Left ventricle myocardium superior (tissue), 1 donor: ENCODE measurements around the gene RHPN2. TPM values are rescaled to one million over a fixed set of nuclear protein-coding genes. Genes with fewer than 3 reads are reported as not detected.
"Not testable (repeated sequence)": the region's sequence is repeated elsewhere in the genome, so short reads cannot be mapped to it uniquely, and the experiment has no call there.

ENCODE experiments used
- ATAC-seq: fragments of 200-7000 bp; cut with Tn5 transposase; one replicate; pipeline ENCODE4 v1.9.1; 2020; ENCODE audit warnings: mild to moderate bottlenecking, moderate library complexity
- DNase-seq: peaks from one replicate; pipeline ENCODE4 v3.0.0-alpha.2; 2020
- intact Hi-C: fragments of 100-400 bp; cut with micrococcal nuclease; formaldehyde crosslinking; loops from one replicate; pipeline ENCODE4 v1.11.0; 2022
- total RNA-seq: library from RNA; stranded (reverse); fragmentation: NEBNext Ultra II Directional; extraction: Animal tissue kit (Norgen Biotek cat#: 25700); gene quantifications from one replicate; pipeline ENCODE4 v1.2.1, GENCODE V29; 2021
- donor health status: DM: no; HTN: yes; CAD: no; lungs with severe emphysema.

The RHPN2 gene
- total RNA-seq, 1 donor from 2014 or later = 2.4 TPM

DNA sequence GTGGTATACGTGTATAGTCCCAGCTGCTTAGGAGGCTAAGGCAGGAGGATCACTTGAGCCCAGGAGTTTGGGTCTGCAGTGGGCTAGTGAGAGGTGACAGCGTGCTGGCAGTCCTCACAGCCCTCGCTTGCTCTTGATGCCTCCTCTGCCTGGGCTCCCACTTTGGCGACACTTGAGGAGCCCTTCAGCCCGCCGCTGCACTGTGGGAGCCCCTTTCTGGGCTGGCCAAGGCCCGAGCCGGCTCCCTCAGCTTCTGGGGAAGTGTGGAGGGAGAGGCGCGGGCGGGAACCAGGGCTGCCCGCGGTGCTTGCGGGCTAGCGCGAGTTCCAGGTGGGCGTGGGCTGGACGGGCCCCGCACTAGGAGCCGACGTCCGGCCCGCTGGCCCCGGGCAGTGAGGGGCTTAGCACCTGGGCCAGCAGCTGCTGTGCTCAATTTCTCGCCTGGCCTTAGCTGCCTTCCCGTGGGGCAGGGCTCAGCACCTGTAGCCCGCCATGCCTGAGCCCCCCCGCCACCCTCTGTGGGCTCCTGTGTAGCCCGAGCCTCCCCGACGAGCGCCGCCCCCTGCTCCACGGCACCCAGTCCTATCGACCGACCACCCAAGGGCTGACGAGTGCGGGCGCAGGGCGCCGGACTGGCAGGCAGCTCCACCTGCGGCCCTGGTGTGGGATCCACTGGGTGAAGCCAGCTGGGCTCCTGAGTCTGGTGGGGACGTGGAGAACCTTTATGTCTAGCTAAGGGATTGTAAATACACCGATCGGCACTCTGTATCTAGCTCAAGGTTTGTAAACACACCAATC is 28.1 kb downstream of the RHPN2 start:
- ATAC-seq = not testable (repeated sequence)

DNA sequence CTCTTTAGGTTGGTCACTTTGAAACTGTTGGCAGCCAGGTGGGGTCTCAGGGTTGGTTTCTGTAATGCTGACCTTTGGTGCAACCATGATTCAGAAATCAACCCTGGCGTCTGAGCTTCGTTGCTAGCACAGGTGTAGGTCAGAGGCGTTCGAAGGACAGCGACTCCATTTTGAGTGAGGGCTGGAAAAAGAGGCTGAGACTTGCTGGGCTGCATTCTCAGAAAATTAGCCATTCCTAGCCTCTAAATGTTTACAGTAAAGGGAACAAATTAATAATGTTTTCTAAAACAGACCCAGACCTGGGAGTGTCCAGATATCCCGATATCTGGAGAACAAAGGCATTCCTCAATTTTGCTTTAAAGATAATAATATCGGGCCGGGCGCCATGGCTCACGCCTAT is 29.2 kb downstream of the RHPN2 start:
- no peak for ATAC-seq

More for the DNA sequence above, 28.1 kb downstream of the RHPN2 start:
- DNase-seq, intact Hi-C loops: not testable (repeated sequence)

DNA sequence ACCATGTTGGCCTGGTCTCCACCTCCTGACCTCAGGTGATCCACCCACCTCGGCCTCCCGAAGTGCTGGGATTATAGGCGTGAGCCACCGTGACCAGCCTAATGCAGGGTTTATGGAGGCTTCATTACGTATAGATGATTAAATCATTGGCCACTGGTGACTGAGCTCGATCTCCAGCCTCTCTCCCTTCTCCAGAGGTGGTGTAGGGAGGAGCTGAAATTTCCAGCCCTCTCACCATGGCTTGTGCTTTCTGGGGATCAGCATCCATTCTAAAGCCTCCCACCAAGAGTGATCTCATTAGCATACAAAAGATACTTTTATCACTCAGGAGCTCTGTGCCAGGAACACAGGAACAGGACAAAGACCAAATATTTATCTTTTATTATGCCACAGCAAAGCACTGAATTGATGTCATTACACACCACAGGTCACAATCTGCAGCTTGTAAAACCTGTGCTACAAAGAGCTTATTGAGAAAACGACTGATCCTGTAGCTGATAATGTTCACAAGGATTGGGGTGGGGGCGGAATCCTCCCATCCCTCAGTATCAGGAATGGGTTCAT is 32.4 kb downstream of the RHPN2 start:
- DNase-seq (no peak), ATAC-seq (no peak)
- intact Hi-C loops = no loop called here

More for the DNA sequence above, 29.2 kb downstream of the RHPN2 start:
- intact Hi-C loops = no loop called here
- no peak for DNase-seq

DNA sequence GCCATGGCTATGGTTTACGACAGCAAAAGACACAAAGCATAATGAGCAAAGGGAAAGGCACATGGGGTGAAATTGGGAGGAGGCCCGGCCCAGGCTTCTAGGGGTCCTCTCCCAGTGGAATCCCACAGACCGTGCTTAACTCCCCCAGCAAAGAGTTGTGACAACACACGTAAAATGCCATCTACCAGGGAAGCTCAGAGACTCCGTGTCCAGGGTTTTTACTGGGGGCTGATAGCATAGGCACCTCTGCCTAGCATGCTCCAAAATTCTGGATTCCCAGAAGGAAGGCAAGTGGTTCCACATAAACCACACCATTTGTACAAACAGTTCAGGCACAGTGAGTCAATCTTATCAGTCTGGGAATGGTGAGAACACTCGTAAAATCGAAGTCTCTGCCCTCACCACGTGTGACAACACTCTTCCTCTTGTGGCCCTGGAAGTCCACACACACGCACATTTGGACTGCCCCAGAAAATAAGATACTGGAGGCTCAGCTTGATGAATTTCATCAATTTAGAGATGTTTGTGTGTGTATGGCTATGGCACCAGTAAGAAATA is 34.9 kb downstream of the RHPN2 start:
- no peak for DNase-seq
- intact Hi-C loops = no loop called here
- ATAC-seq = no peak

DNA sequence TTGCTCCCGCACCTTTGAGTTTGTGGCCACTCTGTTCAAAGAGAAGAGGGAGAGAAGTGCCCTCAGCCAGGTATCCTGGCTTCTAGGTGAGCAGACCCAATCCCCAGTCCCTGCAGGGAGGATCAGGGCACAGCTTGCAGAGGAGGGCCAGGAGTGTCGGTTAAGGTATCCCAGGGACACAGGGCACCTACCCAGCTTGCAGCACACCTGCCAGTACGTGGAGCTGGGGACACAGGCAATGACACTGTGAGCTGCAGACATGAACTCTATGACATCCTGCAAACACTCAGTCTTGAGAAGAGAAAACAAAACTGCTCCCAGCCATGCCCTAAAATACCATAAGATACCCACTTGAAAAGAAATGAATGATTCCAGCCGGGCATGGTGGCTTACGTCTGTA is 38.1 kb downstream of the RHPN2 start:
- intact Hi-C loops, DNase-seq, ATAC-seq: not testable (repeated sequence)

DNA sequence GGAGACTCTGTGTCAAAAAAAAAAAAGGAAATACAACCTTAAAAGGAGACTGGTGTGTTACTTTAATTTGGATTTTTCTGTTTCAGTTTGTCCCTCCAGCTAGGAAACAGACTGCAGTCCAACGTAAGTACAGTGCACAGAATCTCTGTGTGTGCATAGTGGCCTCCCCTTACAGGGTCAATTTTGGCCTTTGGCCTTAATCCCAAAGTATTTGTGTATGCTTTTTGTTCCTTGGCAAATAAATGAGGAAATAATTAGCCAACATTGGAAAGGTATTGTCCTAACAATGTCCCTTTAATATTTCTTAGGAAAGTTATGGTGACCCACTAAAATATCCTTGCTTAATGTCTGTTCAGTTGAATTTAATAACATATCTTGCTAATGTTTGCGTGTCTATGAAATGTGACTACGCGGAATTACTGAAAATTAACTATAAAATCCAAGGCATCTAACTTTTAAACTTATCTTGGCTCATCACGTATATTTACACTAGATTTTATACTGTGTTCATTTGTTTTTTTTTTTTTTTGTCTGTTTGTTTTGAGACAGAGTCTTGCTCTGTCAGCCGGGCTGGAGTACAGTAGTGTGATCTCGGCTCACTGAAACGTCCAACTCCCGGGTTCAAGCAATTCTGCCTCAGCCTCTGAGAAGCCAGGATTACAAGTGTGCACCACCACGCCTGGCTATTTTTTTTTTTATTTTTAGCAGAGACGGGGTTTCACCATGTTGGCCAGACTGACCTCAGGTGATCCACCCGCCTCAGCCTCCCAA is 39.0 kb downstream of the RHPN2 start:
- DNase-seq, intact Hi-C loops, ATAC-seq: not testable (repeated sequence)

DNA sequence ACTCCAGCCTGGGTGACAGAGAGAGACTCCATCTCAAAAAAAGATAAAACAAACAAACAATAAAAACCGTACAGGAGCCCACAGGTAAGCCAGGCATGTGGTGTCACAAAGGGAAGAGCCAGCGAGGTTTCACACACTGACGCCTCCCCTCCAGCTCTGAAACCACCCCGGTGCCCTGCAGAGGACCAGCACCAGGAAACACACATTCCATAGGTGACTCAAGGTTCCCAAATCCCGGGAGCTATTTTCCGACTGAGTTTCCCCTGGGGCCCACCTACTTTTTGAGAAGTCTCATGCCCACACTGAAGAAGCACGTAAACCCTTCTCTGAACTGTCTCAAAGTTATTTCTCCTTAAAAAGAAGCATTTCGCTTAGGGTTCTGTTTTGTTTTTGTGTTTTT is 40.3 kb downstream of the RHPN2 start:
- DNase-seq (no peak), ATAC-seq (no peak)
- intact Hi-C loops = no loop called here

DNA sequence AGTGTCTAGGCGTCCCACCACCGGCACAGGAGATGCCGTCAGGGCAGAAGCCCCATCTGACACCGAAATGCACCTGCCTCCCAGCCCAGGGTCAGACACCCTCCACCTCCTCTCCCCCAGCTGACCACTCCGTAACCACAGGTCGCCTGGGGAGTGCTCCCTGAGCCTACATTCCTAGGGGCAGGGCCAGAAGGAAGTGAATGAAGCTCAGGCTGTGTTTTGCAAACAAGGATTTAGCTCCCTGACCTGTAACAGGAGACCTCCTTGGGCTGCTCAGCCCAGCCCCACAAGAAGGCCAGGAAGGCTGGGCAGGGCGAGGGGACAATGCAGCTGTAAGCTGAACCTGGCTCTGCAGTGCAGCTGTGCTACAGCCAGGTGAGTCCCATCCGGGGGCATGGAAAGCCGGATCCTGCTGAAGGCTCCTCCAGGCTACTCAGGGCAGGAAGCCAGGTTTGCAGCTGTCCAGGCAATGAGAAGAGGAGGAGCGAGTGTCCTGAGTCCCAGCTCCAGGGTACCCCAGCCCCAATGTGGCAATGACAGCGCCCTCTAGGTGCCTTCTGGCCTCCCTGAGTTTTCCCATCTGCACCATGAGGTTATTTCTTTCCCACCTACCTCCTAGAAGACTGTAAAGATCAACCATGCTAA is 42.1 kb downstream of the RHPN2 start:
- DNase-seq (no peak), ATAC-seq (no peak)
- intact Hi-C loops = no loop called here

DNA sequence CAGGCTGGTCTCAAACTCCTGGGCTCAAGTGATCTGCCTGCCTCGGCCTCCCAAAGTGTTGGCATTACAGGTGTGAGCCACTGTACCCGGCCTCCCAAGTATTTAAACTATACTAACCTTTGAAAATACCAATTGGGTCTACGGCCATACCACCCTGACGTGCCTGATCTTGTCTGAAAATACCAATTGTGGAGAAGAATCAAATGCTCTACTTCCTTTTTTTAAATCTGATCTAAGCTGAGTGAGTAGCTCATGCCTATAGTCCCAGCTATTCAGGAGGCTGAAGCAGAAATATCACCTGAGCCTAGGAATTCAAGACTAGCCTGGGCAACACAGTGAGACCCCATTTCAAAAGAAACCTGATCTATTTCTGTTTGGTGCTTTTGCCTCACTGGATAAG is 53.8 kb downstream of the RHPN2 start:
- ATAC-seq, DNase-seq, intact Hi-C loops: not testable (repeated sequence)

DNA sequence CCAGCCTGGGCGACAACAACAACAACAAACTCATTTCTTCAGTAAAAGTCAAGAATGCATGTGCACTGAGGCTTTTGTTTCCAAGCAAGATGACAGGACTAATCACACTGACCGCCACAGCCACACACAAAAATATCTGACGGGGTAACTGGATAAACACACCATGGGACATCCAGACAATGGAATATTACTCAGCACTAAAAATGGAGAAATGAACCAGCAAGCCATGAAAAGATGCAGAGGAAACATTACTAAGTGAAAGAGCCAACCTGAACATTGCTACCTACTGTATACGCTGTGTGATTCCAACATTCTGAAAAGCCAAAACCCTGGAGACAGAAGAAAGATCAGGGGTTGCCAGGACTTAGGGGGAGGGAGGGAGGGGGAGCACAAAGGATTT is 56.0 kb downstream of the RHPN2 start:
- DNase-seq (no peak), ATAC-seq (no peak)
- intact Hi-C loops = no loop called here

DNA sequence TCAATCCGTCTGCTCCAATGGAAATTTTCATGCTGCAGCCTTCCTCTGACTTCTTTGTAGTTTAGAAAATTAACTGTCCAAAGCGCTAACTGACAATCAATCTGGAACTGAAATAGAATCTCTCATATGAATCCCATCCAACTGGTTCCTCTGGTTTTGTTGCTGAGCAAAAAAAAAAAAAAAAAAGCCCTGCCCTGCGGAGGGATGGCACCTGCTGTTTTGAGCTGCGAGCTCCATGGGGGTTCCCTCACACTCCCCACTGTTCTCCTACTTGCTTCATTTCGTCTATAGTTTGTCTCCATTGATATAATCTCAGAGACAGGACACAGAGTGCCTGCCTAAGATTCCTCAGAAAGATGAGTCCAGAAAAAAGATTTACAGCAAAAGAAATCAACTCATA is 59.2 kb downstream of the RHPN2 start:
- intact Hi-C loops = no loop called here
- DNase-seq (no peak), ATAC-seq (no peak)

DNA sequence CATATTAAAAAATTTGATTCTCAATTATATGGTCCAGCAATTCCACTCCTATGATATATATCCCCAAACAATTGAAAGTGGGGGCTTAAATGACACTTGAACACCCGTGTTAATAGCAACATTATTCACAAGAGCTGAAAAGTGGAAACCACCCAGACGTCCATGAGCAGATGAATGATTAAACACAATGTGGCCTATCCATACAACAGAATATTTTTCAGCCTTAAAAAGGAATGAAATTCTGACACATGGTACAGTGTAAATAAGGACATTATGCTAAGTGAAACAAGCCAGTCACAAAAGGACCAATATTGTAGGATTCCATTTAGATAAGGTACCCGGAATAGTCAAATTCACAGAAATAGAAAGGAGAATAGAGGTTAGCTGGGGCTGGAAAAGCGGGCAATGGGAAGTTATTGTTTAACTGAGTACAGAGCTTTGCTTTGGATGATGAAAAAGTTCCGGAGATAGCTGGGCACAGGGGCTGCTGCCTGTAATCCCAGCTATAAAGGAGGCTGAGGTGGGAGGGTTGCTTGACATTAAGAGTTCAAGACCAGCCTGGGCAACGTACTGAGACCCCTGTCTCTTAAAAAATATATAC is 61.2 kb downstream of the RHPN2 start:
- ATAC-seq, intact Hi-C loops, DNase-seq: not testable (repeated sequence)

DNA sequence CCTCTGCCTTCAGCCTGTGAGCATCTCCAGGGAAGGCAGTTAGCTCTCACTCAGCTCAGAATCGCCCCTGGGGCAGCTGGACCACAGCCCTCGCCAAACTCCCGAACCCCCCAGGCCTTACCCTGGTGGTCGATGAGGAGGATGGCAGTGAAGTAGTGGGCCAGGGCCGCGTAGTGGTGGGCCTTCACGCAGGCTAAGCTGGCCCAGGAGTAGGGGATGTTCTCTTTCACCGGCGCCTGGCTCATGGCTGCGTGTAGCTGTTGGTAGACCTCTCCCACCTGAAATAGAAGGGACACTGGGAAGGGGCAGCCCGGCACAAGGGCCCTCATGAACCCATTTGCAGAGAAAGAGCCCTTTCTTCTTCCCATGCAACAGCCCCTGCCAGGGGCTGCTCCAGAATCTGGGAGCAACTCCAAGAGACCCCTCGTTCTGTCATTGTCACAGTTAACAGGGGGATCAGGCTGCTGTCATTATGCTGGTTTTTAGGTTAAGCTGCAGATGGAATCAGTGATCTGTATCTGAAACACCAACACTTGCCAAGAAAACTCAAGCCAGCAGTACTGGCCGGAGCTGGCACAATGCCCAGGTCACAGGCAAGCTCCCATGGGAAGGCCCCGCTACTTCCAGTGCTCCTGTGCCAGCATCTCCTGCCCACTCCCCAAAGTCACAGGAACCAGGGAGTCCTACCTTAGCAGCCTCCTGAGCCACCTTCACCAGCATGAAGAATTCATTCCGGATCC is 62.4 kb downstream of the RHPN2 start:
- ATAC-seq, intact Hi-C loops, DNase-seq: not testable (repeated sequence)

DNA sequence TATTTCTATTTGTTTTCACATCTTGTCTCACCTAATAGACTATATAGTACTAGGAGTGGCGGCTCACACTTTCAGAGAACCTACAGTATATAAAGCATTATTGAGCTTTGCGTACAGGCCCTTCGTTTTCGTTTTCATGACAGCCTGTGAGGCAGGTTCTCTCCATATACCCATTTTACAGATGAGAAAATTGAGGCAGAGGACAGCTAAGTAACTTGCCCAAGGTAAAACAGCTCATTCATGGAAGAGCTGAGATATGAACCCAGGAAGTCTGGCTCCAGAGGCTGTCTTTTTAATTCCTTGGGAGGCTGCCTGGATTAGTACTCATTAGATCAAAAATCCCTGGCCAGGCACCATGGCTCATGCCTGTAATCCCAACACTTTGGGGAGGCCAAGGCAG is 63.8 kb downstream of the RHPN2 start:
- ATAC-seq (no peak), DNase-seq (no peak)
- intact Hi-C loops = no loop called here

DNA sequence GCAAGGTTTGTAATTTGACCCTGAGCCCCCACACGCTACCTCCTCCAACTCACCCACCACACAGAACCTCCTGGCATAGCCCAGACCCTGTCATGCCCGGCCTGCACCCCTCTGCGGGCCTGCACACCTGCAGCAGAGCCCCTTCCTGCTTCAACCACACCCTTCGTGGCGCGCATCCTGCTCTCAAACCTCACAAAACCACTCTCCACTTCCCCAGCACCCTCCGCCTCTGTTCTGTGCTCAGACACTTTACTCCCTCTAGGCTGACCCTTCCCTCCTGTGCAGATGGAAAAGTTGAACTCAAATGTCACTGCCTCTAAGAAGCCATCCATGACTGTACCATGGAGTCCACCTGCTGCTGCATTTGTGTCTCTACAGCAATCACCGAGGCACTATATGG is 64.2 kb downstream of the RHPN2 start:
- ATAC-seq = no peak
- intact Hi-C loops = no loop called here
- no peak for DNase-seq

DNA sequence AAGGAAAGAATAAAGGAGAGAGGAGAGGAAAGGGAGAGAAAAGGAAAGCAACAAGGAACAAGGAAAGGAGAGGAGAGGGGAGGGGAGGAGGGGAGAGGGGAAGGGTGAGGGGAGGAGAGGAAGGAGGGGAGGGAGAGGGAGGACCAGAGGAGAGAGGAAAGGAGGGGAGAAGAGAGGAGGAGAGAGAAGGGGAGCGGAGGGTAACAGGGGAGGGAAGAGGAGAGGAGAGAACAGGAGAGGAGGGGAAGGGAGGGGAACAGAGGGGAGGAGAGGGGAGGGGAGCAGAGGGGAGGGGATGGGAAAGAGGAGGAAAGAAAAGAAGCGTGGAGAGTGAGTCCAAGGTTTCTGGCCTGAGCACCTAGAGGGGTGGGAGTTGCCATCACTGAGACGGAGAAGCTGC is 66.0 kb downstream of the RHPN2 start:
- ATAC-seq = no peak
- DNase-seq = no peak
- intact Hi-C loops = no loop called here

DNA sequence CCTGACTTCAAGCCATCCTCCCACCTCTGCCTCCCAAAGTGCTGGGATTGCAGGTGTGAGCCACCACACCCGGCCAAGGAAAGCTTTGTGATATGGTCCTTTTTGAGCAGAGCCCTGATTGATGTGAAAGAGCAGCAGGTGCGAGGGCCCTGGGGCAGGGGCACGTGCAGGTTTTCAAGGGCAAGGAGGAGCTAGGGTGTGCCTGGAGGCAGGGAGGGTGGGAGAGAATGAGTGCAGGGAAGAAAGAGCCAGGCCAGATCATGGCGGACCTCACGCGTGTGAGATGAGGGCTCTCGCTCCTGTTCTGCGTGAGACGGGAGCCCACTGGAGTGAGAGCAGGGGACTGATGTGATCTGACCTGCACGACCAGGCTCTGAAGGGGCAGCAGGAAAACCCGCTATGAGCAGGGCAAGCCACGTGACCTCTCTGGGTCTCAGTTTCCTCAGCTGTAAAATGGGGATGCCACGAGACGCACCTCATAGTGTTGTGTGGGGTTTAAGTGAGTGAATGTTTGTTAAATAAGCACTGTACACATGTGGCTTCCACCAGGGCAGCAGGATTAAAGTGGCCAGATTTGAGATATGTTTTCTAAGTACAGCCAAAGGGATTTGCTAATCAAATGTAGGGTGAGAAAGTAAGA is 66.9 kb downstream of the RHPN2 start:
- intact Hi-C loops = no loop called here
- ATAC-seq = no peak
- DNase-seq = no peak

DNA sequence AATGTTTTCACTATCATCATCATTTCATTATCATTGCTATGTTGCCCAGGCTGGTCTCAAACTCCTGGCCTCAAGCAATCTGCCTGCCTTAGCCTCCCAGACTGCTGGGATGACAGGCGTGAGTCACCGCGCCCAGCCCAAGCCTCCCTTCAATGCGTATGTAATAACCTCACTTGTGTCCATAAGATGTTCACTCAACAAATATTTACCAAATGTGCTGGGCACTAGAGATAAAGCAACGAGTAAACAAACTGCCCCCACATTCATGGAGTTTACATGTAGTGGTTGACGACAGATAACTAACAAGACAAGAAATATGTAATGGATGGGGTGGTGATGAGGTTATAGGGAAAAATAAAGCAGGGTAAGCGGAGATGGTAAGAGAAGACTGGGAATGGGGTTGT is 67.6 kb downstream of the RHPN2 start:
- DNase-seq, ATAC-seq, intact Hi-C loops: not testable (repeated sequence)
